ENCODE measurements around the gene VPS36.

GRCh38 chr13:52450012-52450792, at the start of gene VPS36:
- TF ChIP-seq YY1 (IDR thresholded peaks at IDR 0.05; ENCODE audit: low read depth): peak; percentile 83
- TF ChIP-seq TAF1 (IDR thresholded peaks at IDR 0.05; ENCODE audit: low read depth): peak; percentile 37
- TF ChIP-seq CREB1 (IDR thresholded peaks at IDR 0.05; ENCODE audit: low read depth): no peak
- no peak; the same call in 1 of the 2 replicates for TF ChIP-seq TEAD4 (IDR thresholded peaks at IDR 0.05)
- TF ChIP-seq RAD21 (IDR thresholded peaks at IDR 0.05; ENCODE audit: low read depth): peak; percentile 72
- no peak for TF ChIP-seq CEBPB (IDR thresholded peaks at IDR 0.05)
- 0 out of 2 replicates have a peak, but pooled peaks have one; percentile 30 for TF ChIP-seq EP300 (IDR thresholded peaks at IDR 0.05; ENCODE audit: borderline replicate concordance)
- no peak for TF ChIP-seq REST (IDR thresholded peaks at IDR 0.05; ENCODE audit: low read depth)
- TF ChIP-seq ZBTB7A (IDR thresholded peaks at IDR 0.05; ENCODE audit: low read depth): peak; percentile 75; the same call in 1 of the 2 replicates
- TF ChIP-seq MAX (IDR thresholded peaks at IDR 0.05): peak; percentile 77
- no peak for TF ChIP-seq FOXM1 (IDR thresholded peaks at IDR 0.05; ENCODE audit: borderline replicate concordance, low read depth)
- no peak; the same call in 1 of the 2 replicates for TF ChIP-seq EGR1 (IDR thresholded peaks at IDR 0.05)
- TF ChIP-seq TCF12 (IDR thresholded peaks at IDR 0.05; ENCODE audit: low read depth): peak; percentile 22; the same call in 1 of the 2 replicates
- peak; percentile 35; the same call in 1 of the 2 replicates for TF ChIP-seq USF1 (IDR thresholded peaks at IDR 0.05)

All from Ishikawa (cell line).